CD4-positive, alpha-beta T cell treated with Interleukin-6 at 100 ng/mL for 8 hours (primary cell): ENCODE data around the gene INMT.

Source experiments
- DNase-seq: peaks from one replicate; pipeline ENCODE4 v3.0.0-alpha.2; 2020; ENCODE audit warnings: mixed read lengths, low spot score

The INMT gene

DNA sequence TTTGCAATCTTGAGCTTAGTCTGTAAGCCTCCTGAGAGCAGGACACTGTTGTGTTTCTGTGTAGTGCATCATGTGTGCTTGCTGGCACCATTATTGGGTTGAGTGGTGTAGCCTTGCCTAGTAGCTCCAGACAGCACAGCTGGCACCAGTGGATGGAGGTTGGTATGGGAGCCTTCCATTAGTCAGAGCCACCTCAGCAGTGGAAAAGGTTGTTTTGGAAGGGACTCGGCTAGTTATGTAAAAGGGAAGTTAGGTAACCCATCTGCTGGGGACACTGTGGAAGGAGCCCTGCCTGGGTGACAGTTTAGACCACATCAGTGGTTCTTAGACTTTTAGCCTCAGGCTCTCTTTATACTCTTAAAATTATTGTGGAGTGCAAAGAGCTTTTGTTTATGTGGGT, 35.6 kb downstream of the INMT start:
- no peak for DNase-seq

DNA sequence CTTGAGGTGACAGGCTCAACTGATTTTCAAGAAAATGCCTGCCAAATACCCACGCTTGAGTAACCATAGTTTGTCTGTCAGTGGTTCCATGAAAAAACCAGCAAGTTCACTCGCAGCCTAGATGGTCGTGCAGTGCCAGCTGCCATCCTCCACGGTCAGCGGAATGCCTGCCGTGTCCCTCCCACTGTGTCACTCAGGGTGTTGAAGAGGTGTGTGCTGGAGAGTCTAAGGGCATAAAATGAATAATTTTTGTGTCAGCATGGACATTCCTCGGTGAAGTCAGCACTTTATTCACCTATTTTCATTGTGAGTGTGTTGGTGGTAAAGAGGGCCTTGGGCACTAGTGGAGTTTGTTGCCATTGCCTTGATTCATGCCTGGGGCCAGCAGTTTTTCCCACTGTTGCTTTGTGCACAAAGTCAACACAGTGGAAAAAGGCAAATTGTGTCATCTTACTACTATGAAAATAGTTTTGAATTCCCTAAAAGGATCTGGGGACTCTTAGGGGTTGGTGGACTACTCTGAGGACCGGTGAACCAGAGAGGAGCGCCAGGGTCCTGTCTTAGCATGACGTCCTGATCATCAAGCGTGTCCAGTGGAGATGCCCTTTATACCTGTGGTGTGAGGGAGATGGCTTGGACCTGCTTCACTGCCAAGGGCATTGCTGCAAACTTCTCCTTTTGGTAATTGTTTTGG, 36.9 kb downstream of the INMT start:
- DNase-seq: no peak

DNA sequence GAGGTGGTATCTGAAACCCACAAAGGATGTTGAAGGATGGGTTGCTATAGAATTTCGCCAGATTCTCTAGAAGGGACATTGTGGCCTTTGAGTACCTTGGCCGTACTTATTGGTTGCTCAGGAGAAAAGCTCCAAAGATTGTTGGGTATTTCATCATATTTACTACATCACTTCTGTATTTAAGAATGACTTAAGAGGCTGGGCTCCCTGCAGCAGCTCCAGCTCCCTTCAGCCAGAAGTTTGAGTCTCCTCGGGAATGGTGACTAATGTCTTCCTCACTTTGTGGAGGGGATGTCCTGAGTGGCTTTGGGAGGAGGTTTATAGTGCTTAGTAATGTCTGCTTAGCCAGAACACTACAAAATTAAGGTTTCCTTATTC, 37.4 kb downstream of the INMT start:
- DNase-seq: no peak

DNA sequence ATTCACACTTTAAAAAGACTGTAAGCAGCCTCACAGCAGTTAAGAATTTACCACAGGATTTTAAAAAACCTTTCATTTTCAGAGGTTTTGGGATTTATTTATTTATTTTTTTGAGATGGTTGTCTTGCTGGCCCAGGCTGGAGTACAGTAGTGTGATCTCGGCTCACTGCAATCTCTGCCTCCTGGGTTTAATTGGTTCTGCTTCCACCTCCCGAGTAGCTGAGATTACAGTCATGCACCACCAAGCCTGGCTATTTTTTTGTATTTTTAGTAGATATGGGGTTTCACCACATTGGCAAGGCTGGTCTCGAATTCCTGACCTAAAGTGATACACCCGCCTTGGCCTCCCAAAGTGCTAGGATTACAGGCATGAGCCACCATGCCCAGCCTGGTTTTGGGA, 38.4 kb downstream of the INMT start:
- DNase-seq: no peak

DNA sequence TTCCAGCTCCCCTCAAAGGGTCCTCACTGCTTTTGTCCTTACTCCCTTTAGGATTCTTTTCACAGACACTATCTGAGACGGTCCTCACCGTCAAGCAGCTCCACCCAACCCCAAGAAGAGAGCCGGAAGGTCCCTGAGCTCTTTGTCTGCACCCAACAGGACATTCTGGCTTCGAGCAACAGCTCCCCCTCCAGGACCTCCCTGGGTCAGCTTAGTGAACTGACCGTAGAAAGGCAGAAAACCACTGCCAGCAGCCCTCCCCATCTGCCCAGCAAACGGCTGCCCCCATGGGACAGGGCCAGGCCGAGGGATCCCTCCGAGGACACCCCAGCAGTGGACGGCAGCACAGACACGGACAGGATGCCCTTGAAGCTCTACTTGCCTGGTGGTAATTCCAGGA, 39.2 kb downstream of the INMT start:
- no peak for DNase-seq

DNA sequence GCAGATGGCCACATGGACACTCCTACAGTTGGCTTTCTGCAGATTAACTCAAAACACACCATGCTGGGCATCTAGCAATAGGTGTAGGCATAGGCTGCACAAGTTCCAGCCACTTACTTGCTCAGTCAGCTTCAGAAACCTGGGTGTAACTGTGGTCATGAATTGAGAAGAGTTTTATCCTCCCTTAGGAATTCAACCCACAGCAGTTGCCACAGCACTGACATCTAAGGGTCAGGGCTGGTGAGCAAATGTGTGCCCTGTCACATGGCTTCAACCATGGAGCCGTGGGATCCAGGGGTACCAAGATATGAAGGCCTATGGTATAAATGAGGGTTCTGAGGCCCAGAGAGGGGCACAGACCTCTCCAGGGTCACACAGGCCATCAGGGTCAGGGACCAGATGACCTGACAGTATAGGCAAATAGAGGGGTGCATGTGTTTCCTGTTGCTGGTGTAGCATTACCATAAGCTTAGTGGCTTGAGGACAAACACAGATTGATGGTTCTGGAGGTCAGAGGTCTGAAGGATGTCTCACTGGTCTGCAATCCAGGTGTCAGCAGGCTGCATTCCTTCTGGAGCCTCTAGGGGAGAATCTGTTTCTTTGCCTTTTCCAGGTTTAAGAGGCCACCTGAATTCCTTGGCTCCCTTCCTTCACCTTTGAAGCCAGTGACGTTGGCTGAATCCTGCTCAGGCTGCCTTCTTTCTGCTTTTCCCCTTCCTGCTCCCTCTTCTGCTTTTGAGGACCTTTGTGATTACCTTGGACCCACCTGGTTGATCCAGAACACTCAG, 43.4 kb downstream of the INMT start:
- DNase-seq: no peak

DNA sequence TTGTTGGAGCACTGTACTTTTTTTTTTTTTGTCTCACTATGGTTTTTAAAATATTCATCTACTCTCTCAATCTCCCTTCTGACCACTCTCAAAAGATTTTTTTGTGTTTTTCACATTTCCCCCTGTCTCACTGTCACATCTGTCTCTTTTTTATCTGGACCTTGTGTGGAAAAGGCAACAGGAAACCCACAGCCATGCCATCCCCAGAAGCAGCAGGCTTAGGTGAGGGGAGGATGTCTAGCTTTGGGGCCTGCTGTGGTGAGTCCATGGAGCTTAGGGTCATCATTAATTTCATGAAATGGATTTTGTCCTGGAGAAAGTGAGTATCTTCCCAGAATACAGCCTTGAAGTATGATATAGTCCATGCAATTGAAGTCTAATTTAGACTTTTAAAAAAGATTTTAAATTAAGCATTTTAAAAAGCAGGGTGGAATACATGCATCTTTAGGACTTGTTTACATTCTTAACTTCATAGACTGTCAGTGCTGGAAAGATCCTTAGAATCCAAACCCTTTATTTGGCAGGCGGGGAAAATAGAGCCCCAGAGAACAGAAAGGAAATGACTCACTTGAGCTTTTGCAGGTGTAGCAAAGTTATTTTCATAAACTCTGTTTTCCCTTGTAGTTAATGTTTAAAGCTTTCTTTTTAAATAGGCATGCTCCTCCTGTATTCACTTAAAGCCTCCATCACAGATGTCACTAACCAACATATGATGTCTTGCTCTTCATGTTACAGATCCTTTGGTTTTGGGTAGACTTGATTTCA, 44.4 kb downstream of the INMT start:
- DNase-seq: no peak

DNA sequence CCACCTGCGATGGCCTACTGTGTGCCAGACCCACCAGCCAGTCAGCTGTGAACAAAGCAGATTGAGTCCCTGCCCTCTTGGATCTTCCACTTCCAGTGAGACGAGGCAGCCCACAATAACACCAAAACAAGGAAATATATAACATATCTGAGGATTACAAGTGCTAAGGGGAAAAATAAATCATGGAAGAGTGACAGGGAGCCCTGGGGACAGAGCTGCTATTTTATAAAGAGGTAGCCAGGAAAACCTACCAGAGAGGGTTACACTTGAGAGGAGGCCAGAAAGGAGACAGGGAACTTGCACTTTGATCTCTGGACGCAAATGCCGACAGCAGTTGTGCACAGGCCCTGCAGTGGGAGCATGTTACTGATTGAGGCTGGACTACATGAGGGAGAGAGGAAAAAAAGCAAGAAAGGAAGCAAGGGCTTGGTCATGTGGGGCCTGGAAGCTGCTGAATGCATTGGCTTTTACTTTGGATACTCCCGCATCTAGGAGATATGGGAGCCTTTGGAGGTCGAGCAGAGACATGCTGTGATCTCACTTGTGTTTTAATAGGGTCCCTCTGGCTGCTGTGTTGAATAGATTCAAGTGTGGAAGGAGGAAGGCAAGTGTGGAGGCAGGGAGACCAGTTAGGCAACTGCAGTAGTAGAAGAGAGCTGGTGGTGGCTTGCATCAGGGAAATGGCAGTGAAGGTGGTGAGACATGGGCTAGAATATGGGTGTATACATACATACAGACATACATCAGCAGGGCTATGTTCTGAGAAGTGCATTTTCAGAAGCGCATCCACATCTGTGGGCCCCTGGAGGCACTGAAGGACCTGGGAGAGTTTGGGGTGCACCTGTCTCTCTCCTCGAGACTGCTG, 45.5 kb downstream of the INMT start:
- no peak for DNase-seq

DNA sequence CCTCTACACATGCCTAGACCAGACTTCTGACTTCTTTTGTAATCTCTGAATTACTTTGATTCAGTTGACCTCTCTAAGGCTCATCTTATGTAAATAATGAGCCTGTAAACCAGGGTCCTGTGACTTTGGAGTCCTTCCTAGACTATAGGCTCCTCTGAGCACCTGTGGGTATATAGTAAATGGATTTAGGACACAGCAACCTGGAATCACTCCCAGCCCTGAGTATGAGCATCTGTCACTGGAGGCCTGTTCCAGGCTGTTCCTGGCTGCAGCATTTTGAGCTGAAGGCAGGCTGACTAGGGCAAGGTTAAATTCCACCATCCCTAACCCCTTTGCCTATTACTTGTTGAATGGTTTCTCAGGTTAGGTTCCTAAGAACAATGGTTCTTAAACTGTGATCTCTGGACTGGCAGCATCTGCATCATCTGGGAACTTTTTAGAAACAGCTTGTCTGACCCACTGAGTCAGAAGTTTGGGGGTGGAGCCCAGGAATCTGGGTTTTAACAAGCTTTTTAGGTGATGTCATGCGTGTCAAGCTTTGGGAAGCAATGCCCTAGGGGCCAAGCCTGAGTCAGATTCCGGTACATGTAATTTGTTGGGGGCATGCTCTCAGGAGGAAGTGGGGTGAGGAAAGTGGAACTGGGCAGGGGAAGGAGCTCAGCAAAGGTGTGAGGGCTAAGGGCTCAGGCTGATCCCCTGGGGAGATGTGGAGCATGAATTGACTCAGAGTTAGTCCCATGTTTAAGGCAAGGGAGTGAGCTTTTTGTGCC, 47.5 kb downstream of the INMT start:
- no peak for DNase-seq

DNA sequence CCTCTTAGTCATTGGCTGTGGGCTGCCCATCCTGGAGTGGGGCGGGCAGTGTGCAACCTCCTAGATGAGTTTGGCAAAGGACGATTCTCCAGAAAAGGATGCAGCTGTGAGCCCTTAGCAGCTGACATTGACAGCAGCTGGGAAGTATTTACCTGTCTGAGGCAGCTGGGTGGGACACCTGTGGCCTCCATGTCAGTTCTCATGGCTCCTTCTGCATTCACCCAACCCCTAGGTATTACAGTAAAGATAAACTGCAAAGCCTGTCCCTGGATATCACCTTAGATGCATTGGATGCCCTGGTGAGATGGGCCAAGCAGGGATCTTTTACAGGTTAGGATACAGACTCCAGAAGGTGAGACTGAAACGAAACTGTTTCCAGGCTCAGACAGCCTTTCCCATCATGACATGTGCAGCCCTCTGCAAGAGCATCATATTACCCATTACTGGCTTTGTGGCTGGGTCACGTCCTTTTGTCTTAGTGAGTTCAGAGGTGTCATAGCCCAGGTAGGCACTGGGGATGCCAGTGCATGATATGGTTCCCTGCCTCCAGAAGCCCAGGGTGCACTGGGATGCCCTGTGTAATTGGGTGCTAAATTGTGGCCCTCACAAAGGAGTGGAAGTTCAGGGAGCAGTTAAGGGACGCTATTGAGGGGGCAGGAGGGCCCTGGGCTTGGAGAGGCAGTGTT, 48.2 kb downstream of the INMT start:
- no peak for DNase-seq

DNA sequence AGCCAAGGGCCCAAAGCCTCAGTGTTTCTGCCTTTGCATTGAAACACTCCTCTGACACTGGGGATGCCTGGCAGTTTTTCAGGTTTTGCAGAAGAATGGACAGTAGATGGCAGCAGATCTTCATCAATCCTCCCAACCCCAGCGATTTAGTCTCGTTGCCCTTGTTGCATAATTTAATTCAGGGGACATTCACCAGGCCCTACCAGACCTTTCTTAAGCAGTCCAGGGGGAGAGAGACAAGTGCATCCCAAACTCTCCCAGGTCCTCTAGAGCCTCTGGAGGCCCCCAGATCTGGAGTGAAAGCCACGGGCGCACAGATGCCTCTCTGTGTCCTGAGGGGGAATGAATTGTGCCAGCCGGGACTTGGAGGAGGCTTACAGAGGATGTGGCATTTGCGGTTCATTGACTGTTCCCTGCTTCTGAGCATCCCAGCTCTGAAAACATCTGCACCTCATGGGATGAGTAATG, 48.9 kb downstream of the INMT start:
- DNase-seq: peak; percentile 29

DNA sequence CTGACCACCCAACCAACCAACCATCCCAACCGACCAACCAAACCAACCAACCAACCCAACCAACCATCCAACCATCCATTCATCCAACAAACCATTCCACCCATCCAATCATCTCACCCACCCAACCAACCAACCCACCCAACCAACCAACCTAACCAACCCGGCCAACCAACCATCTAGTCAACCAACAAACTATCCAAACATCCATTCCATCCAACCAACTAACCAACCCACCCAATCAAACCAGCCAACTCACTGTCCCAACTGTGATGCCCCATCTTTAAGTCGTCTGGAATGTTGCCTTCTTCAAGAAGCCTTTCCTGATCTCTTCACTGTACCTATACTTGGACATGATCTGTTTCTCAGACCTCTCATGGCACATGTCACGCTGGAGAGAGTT, 50.9 kb downstream of the INMT start:
- no peak for DNase-seq

DNA sequence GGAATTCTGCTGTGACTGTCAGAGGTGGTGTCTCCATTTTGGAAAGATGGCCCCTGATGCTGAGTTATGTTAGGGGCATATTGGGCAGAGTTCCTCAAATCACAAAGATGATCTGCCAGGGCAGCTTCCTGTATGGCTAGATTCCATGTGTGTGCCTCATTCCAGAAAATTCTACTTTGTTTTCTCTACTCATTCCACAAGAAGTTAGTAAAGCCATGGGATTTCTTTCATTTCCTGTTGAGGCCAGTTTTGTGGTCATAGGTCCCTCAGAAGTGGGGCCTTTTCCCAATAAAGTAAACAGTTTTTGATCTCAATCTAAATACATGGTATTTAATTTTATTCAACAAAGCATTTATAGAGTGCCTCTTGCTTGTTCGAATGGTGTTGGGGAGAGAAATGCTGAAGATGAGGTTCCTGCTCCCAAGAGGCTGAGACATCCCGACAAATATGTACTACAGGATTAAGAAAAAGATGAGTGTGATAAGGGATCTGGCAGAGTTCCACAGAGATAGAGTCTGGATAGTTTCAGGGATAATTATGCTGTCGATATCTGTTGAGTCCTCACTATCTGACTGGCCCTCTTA, 52.2 kb downstream of the INMT start:
- DNase-seq: no peak

DNA sequence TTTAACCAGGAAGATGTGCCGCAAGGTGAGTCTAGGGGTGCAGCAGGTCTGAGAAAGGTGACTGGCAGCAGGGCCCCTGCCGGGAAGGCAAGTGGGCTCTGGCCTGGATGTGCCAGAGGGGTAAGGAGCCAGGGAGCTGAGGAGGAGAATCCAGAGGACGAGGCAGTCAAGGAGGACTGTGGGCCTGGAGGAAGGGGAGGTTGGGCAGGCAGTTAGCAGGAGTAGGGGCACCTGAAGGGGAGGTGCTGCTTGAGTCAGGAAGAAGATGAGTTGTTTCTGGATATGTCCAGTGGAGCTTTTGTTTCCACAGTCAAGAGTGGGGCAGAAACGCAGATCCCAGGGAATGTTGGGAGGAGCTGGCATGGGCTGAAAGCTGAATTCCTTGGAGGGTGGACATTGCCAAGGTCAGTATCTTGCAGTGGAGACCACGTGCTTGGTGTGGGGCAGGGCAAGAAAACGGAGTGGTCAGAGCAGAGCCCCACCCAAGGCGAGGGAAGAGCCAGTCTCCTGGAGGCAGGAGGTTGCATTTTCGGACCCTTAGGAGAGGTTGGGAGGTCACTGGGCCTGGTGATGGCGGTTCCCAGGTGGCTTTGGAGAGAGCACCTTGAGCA, 53.3 kb downstream of the INMT start:
- no peak for DNase-seq

DNA sequence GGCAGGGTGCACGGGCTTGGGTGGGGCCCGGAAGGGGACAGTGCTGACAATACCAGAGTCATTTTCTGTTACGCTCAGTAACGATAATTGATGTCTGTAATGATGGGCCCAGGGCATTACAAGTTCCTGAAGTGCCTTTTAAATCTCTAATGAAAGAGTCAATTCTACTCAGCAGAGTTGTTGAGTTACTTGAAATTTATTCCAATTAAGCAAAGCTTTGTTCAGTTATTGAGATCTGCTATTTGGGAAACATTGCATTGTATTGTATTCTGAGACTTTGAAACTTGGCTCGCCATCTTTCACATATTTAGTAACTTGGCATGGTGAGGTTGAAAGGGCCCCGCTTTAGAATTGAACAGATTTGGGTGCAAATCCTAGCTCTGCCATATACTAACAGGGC, 54.0 kb downstream of the INMT start:
- no peak for DNase-seq
